ENCODE measurements around the gene LPAR5.

DNA sequence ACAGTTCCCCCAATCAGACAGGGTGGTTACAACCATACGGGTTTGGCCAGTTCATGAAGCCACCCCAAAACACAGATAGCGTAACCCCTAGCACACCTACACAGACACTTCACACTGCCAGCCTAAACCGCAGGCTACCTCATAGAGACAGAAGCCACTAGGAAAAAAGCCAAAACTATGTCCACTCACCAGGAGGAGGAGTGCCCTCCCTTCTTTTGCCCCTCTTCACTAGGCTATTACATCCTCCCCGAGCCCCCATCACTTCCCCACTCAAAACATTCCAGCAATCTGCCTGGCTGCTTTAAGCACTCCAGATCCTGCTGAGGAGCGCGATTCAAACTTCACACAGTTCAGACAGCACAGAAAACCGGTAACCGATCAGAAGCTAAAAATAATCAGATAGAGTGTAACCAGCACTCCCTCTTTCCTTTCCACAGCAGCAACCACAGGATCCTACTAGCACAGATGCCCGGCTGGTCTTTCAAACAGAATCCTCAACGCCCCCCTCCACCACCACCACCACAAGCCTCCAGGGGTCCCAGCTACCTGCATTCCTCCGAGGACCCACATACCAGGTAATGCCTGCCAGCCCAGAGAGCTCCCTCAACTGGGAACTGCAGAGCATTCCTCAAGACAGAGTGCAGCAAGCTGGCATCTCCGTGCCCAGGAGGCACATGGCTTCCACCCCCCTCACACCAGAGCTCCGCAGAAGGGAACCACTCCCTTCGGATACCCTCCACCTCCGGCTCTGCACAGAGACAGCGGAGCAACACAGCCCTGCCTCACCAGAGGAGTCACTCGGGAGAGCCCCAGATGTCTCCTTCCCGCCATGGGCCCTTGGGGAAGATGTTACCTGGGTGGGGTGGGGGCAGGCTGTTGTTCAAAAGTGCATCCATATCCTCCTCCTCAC lies 30.1 kb downstream of the LPAR5 start:
- TF ChIP-seq POLR2A (IDR thresholded peaks at IDR 0.05; ENCODE audit: control extremely low read depth in 1 of 2, low read depth in 2 of 2, low read length in 2 of 2) (no peak), CTCF (IDR thresholded peaks at IDR 0.05; ENCODE audit: control extremely low read depth in 1 of 3, insufficient read depth in 1 of 3, low read depth in 1 of 3, low read length in 3 of 3) (peak in 1 of 3 experiments; percentile 17; a peak in 1 of 4 replicates), POLR2AphosphoS5 (IDR thresholded peaks at IDR 0.05; ENCODE audit: low read depth, low read length) (no peak; the same call in 1 of the 2 replicates), CREB1 (IDR thresholded peaks at IDR 0.05) (no peak), EZH2 (IDR thresholded peaks at IDR 0.05; ENCODE audit: low read depth, low read length, severe bottlenecking) (no peak), CEBPB (IDR thresholded peaks at IDR 0.05; ENCODE audit: low read depth, low read length) (no peak), RAD21 (IDR thresholded peaks at IDR 0.05 in 1 of 2, conservative IDR thresholded peaks at IDR 0.05 in 1 of 2; ENCODE audit: low read depth in 2 of 2, low read length in 2 of 2) (no peak), EGR1 (IDR thresholded peaks at IDR 0.05; ENCODE audit: borderline replicate concordance, low read depth, low read length) (no peak), EP300 (IDR thresholded peaks at IDR 0.05; ENCODE audit: borderline replicate concordance in 1 of 2, low read depth in 2 of 2, low read length in 2 of 2) (no peak), SUZ12 (IDR thresholded peaks at IDR 0.05; ENCODE audit: low read length) (no peak), JUND (IDR thresholded peaks at IDR 0.05; ENCODE audit: low read length) (no peak), CHD2 (IDR thresholded peaks at IDR 0.05; ENCODE audit: low read length) (no peak), GTF2F1 (IDR thresholded peaks at IDR 0.05; ENCODE audit: borderline replicate concordance, low read depth, low read length) (no peak)

Data from H1 (cell line).